Sigmoid colon (tissue), 7 donors: ENCODE data around the gene DDB1. TPM values are rescaled to one million over a fixed set of nuclear protein-coding genes. Genes with fewer than 3 reads are reported as not detected.

Source experiments
- DNase-seq: peaks from one replicate; pipeline ENCODE4 v3.0.0-alpha.2; 2019
- H3K27ac ChIP-seq, 4 donors: fragments of 200-600 bp; sonication (generic); one replicate each; pipeline ENCODE4 v1.5.1; 2016 to 2019; ENCODE audit warnings: mild to moderate bottlenecking in 1 of 4
- H3K27me3 ChIP-seq, 3 donors: fragments of 200-600 bp; sonication (generic); one replicate each; pipeline ENCODE4 v1.5.1; 2019; ENCODE audit warnings: mild to moderate bottlenecking in 1 of 3
- H3K36me3 ChIP-seq, 4 donors: fragments of 200-600 bp; sonication (generic); one replicate each; pipeline ENCODE4 v1.5.1; 2016 to 2019
- H3K4me1 ChIP-seq, 4 donors: fragments of 200-600 bp; sonication (generic); one replicate each; pipeline ENCODE4 v1.5.1; 2017 to 2019
- H3K4me3 ChIP-seq, 4 donors: fragments of 200-600 bp; sonication (generic); one replicate each; pipeline ENCODE4 v1.5.1; 2017 to 2019; ENCODE audit warnings: mild to moderate bottlenecking in 2 of 4, moderate library complexity in 1 of 4
- H3K9me3 ChIP-seq, 4 donors: fragments of 200-600 bp in 3 of 4; sonication (generic) in 3 of 4; one replicate each; pipeline versions ENCODE4 v1.5.1 to v1.6.1; 2013 to 2019
- CTCF ChIP-seq, 4 experiments: fragments of 450-650 bp in 3 of 4; fragments of 200-600 bp in 1 of 4; IDR thresholded peaks; one replicate each; pipeline ENCODE4 v1.5.1; 2016 to 2019; ENCODE audit warnings: antibody characterized with exemption in 4 of 4, mild to moderate bottlenecking in 3 of 4, moderate library complexity in 2 of 4
- EP300 ChIP-seq, 4 donors: sonication (generic); formaldehyde crosslinking; IDR thresholded peaks; one replicate each; pipeline ENCODE4 v1.6.1; 2017; ENCODE audit warnings: antibody characterized with exemption in 4 of 4
- POLR2A ChIP-seq, 2 donors: fragments of 450-650 bp; IDR thresholded peaks; one replicate each; pipeline ENCODE4 v1.6.1; 2016; ENCODE audit warnings: antibody characterized with exemption in 2 of 2, mild to moderate bottlenecking in 2 of 2, moderate library complexity in 2 of 2
- POLR2AphosphoS5 ChIP-seq, 4 donors: sonication (generic); formaldehyde crosslinking; IDR thresholded peaks; one replicate each; pipeline ENCODE4 v1.6.1; 2017; ENCODE audit warnings: antibody characterized with exemption in 4 of 4
- WGBS, 2 donors: extraction: QIAGEN DNeasy Blood & Tissue Kit; methylation state at CpG; one replicate each; pipeline ENCODE4 v1.1.7; 2013; 5-methylcytosine and 5-hydroxymethylcytosine counted together
- intact Hi-C: fragments of 100-400 bp; cut with DNase I; formaldehyde crosslinking; loops from one replicate; pipeline ENCODE4 v1.15.1; 2023
- polyA plus RNA-seq, 3 donors: library from polyadenylated mRNA; stranded (reverse); fragments of 200-250 nt; gene quantifications; one replicate each; pipeline ENCODE4 v1.2.3, GENCODE V29; 2013
- total RNA-seq, 4 donors: library from RNA; depleted of rRNA; stranded (reverse); fragments of >200 nt; gene quantifications; one replicate each; pipeline ENCODE4 v1.1.0, GENCODE V29; 2016
- donor health status: healthy with polysubstance abuse.
- donor health status: Bipolar disorder and iron deficiency.
- donor health status: healthy.

The DDB1 gene
- total and polyA plus RNA-seq, 7 donors: 68.2 to 120 (median 103) TPM

GRCh38 chr11:61357233-61357893 is 24.5 kb upstream of the DDB1 start:
- H3K27me3 ChIP-seq: no peaks in the 10 kb centered on the region
- H3K9me3 ChIP-seq: no peaks in the 10 kb centered on the region
- intact Hi-C loops: no loop called here
- 76 to 83% methylated on average over 9 of the region's 9 CpGs for WGBS, 2 donors
- H3K4me3 ChIP-seq: no peak overlapping the region
- no peak for TF ChIP-seq POLR2A (IDR thresholded peaks at IDR 0.05)
- no peak for TF ChIP-seq CTCF (IDR thresholded peaks at IDR 0.05)
- no peak for TF ChIP-seq EP300 (IDR thresholded peaks at IDR 0.05)
- TF ChIP-seq POLR2AphosphoS5 (IDR thresholded peaks at IDR 0.05): no peak
- H3K4me1 ChIP-seq: peaks cover 2 to 18% (median 14%) of the 10 kb centered on the region in 4 donors
- DNase-seq: no peak
- peaks cover 0 to 39% (median 19%) of the 10 kb centered on the region in 4 donors for H3K36me3 ChIP-seq
- H3K27ac ChIP-seq: no peak overlapping the region

GRCh38 chr11:61356706-61357105 is 23.8 kb upstream of the DDB1 start:
- no peak overlapping the region for H3K27ac ChIP-seq

GRCh38 chr11:61354208-61354607 is 21.3 kb upstream of the DDB1 start:
- no peak overlapping the region for H3K4me3 ChIP-seq
- H3K4me1 ChIP-seq: no peaks in the 10 kb centered on the region
- intact Hi-C loops: no loop called here
- DNase-seq: no peak
- TF ChIP-seq EP300 (IDR thresholded peaks at IDR 0.05) (no peak), POLR2A (IDR thresholded peaks at IDR 0.05) (no peak), CTCF (IDR thresholded peaks at IDR 0.05) (no peak), POLR2AphosphoS5 (IDR thresholded peaks at IDR 0.05) (no peak)
- no peak overlapping the region for H3K27ac ChIP-seq
- WGBS, 2 donors: 58 to 88% methylated on average over 2 of the region's 2 CpGs
- H3K27me3 ChIP-seq: no peaks in the 10 kb centered on the region
- peaks cover 0 to 69% (median 42%) of the 10 kb centered on the region in 4 donors for H3K36me3 ChIP-seq
- H3K9me3 ChIP-seq: no peaks in the 10 kb centered on the region

More at GRCh38 chr11:61356706-61357105, 23.8 kb upstream of the DDB1 start:
- 79 to 85% methylated on average over 4 of the region's 4 CpGs for WGBS, 2 donors
- H3K27me3 ChIP-seq: no peaks in the 10 kb centered on the region
- peaks cover 0 to 45% (median 24%) of the 10 kb centered on the region in 4 donors for H3K36me3 ChIP-seq
- H3K9me3 ChIP-seq: no peaks in the 10 kb centered on the region
- peaks cover 2 to 18% (median 14%) of the 10 kb centered on the region in 4 donors for H3K4me1 ChIP-seq
- H3K4me3 ChIP-seq: no peak overlapping the region
- DNase-seq: no peak
- intact Hi-C loops: no loop called here
- TF ChIP-seq CTCF (IDR thresholded peaks at IDR 0.05) (no peak), EP300 (IDR thresholded peaks at IDR 0.05) (no peak)

GRCh38 chr11:61353131-61354067 is 20.5 kb upstream of the DDB1 start:
- Histone ChIP-seq H3K4me3 (no peak overlapping the region), H3K36me3 (peaks cover 0 to 77% (median 49%) of the 10 kb centered on the region in 4 donors), H3K4me1 (no peaks in the 10 kb centered on the region), H3K9me3 (no peaks in the 10 kb centered on the region), H3K27ac (no peak overlapping the region), H3K27me3 (no peaks in the 10 kb centered on the region)
- no peak for TF ChIP-seq EP300 (IDR thresholded peaks at IDR 0.05)
- no peak for DNase-seq
- 56 to 76% methylated on average over 15 of the region's 15 CpGs for WGBS, 2 donors
- intact Hi-C loops: no loop called here

- Histone ChIP-seq H3K9me3 (no peaks in the 10 kb centered on the region), H3K27me3 (no peaks in the 10 kb centered on the region), H3K36me3 (peaks cover 0 to 90% (median 49%) of the 10 kb centered on the region in 4 donors), H3K27ac (no peak overlapping the region), H3K4me3 (no peak overlapping the region), H3K4me1 (no peaks in the 10 kb centered on the region)
- TF ChIP-seq POLR2AphosphoS5 (IDR thresholded peaks at IDR 0.05): no peak
- TF ChIP-seq POLR2A (IDR thresholded peaks at IDR 0.05): no peak
- no peak for TF ChIP-seq EP300 (IDR thresholded peaks at IDR 0.05)
- TF ChIP-seq CTCF (IDR thresholded peaks at IDR 0.05): no peak
- WGBS, 2 donors: 84% methylated on average over 8 of the region's 8 CpGs
- no peak for DNase-seq
- intact Hi-C loops: no loop called here
These were observed 19.1 kb upstream of the DDB1 start for GRCh38 chr11:61352038-61352437.
